Measurements from ENCODE around the gene RAB3IL1. TPM values are rescaled to one million over a fixed set of nuclear protein-coding genes. Genes with fewer than 3 reads are reported as not detected.

RAB3IL1 gene
- total RNA-seq, 3 donors from 2014 or later: 11.7 to 27.9 (median 22.6) TPM

- Histone ChIP-seq H3K4me1 (no peaks in the 10 kb centered on the region), H3K27me3 (no peaks in the 10 kb centered on the region), H3K36me3 (no peaks in the 10 kb centered on the region), H3K4me3 (peak overlapping the region in 1 of 3 donors; percentile 92), H3K27ac (peak overlapping the region; percentile 33 to 85), H3K9me3 (no peaks in the 10 kb centered on the region)
- DNase-seq (ENCODE audit: low spot score in 2 of 2): peak in 1 of 2 donors; percentile 9
- intact Hi-C loops (cut with DNase I; ENCODE audit: low total_unique reads): no loop called here
- TF ChIP-seq POLR2A (IDR thresholded peaks at IDR 0.05) (no peak), POLR2AphosphoS5 (IDR thresholded peaks at IDR 0.05) (no peak), CTCF (IDR thresholded peaks at IDR 0.05) (no peak)
These were observed 5.5 kb downstream of the RAB3IL1 start for GRCh38 chr11:61911701-61912529.

- no peaks in the 10 kb centered on the region for H3K36me3 ChIP-seq
- H3K27me3 ChIP-seq: no peaks in the 10 kb centered on the region
- peak overlapping the region in 1 of 3 donors; percentile 92 for H3K4me3 ChIP-seq
- TF ChIP-seq POLR2A (IDR thresholded peaks at IDR 0.05): no peak
- TF ChIP-seq POLR2AphosphoS5 (IDR thresholded peaks at IDR 0.05): no peak
- TF ChIP-seq CTCF (IDR thresholded peaks at IDR 0.05): no peak
- H3K27ac ChIP-seq: peak overlapping the region; percentile 33 to 85
- no peaks in the 10 kb centered on the region for H3K9me3 ChIP-seq
- intact Hi-C loops (cut with DNase I; ENCODE audit: low total_unique reads): no loop called here
- H3K4me1 ChIP-seq: no peaks in the 10 kb centered on the region
- no peak for DNase-seq (ENCODE audit: low spot score in 2 of 2)
These were observed 6.2 kb downstream of the RAB3IL1 start for GRCh38 chr11:61911128-61911700.

- no peaks in the 10 kb centered on the region for H3K4me1 ChIP-seq
- TF ChIP-seq POLR2A (IDR thresholded peaks at IDR 0.05): no peak
- TF ChIP-seq POLR2AphosphoS5 (IDR thresholded peaks at IDR 0.05): no peak
- no peak for TF ChIP-seq CTCF (IDR thresholded peaks at IDR 0.05)
- no peaks in the 10 kb centered on the region for H3K36me3 ChIP-seq
- no peaks in the 10 kb centered on the region for H3K9me3 ChIP-seq
- DNase-seq (ENCODE audit: low spot score in 2 of 2): no peak
- intact Hi-C loops (cut with DNase I; ENCODE audit: low total_unique reads): no loop called here
- no peaks in the 10 kb centered on the region for H3K27me3 ChIP-seq
- H3K27ac ChIP-seq: peak overlapping the region; percentile 33 to 85
- H3K4me3 ChIP-seq: peak overlapping the region in 1 of 3 donors; percentile 33
These were observed 6.9 kb downstream of the RAB3IL1 start for GRCh38 chr11:61910187-61911127.

- DNase-seq (ENCODE audit: low spot score in 2 of 2): no peak
- intact Hi-C loops (cut with DNase I; ENCODE audit: low total_unique reads): loop anchor here (10.0 kb wide), 1 partner anchor 166 kb away; no protein-coding TSS in a partner anchor
- no peak for TF ChIP-seq CTCF (IDR thresholded peaks at IDR 0.05)
- no peak for TF ChIP-seq POLR2A (IDR thresholded peaks at IDR 0.05)
- TF ChIP-seq POLR2AphosphoS5 (IDR thresholded peaks at IDR 0.05): no peak
- Histone ChIP-seq H3K9me3 (no peaks in the 10 kb centered on the region), H3K27ac (peak overlapping the region in 1 of 2 donors; percentile 85), H3K36me3 (no peaks in the 10 kb centered on the region), H3K4me1 (no peaks in the 10 kb centered on the region), H3K4me3 (peak overlapping the region in 1 of 3 donors; percentile 46), H3K27me3 (no peaks in the 10 kb centered on the region)
These were observed 8.5 kb downstream of the RAB3IL1 start for GRCh38 chr11:61908730-61909316.

All from breast epithelium (tissue), 4 donors.